Measurements from ENCODE around the gene RSRC1. TPM values are rescaled to one million over a fixed set of nuclear protein-coding genes. Genes with fewer than 3 reads are reported as not detected.

Gene RSRC1
- polyA plus RNA-seq, 4 donors = 27.9 to 33.5 (median 32.1) TPM

GRCh38 chr3:158563076-158563475 lies 453.2 kb downstream of the RSRC1 start:
- DNase-seq (ENCODE audit: low read depth in 4 of 4, low spot score in 3 of 4) = no peak

DNA sequence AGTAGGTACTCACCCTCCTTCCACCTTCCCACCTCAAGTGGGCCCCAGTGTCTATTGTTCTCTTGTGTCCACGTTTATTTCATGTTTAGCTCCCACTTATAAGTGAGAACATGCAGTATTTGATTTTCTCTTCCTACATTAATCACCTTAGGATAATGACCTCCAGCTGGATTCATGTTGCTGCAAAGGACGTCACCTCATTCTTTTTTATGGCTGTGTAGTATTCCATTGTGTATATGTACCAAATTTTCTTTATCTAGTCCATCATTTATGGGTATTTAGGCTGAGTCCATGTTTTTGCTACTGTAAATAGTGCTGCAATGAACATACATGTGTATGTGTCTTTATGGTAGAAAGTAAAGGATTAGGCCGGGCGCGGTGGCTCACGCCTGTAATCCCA lies 455.2 kb downstream of the RSRC1 start:
- no peak for DNase-seq (ENCODE audit: low read depth in 4 of 4, low spot score in 3 of 4)

GRCh38 chr3:158568784-158569183 lies 458.9 kb downstream of the RSRC1 start:
- no peak for DNase-seq (ENCODE audit: low read depth in 4 of 4, low spot score in 3 of 4)

DNA sequence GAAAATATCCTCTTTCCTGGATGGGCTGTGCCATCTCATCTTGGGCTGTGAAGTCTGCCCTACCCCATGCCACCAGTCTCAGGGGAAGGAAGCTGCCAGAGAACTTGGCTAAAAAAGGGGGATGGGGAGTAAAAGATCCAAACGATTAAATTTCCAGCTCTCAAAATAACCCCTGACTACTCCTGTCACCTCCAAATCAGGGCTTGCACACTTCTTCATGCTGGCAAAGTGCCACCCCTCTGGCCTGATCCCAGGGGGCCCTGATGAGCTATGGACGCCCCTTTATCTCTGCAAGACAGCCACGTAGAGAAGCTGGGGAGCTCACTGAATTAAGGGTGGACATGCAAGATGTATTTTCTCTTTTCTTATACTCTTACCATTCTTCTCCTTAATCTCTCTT lies 459.9 kb downstream of the RSRC1 start:
- DNase-seq (ENCODE audit: low read depth in 4 of 4, low spot score in 3 of 4) = no peak

- peak; percentile 91 to 96 (median 94) for DNase-seq (ENCODE audit: low read depth in 4 of 4, low spot score in 3 of 4)
These were observed 461.3 kb downstream of the RSRC1 start, which contains the start of gene MLF1 for GRCh38 chr3:158570999-158571702. Gene MLF1, plus strand, starts transcription at chr3:158571194. Its CDS starts 107 bp downstream, at chr3:158571301.

- no peak for DNase-seq (ENCODE audit: low read depth in 4 of 4, low spot score in 3 of 4)
These were observed 462.3 kb downstream of the RSRC1 start for GRCh38 chr3:158571969-158572765.

- DNase-seq (ENCODE audit: low read depth in 4 of 4, low spot score in 3 of 4) = no peak
These were observed 462.8 kb downstream of the RSRC1 start for GRCh38 chr3:158572766-158573060.

GRCh38 chr3:158573714-158574113 lies 463.8 kb downstream of the RSRC1 start:
- no peak for DNase-seq (ENCODE audit: low read depth in 4 of 4, low spot score in 3 of 4)

DNA sequence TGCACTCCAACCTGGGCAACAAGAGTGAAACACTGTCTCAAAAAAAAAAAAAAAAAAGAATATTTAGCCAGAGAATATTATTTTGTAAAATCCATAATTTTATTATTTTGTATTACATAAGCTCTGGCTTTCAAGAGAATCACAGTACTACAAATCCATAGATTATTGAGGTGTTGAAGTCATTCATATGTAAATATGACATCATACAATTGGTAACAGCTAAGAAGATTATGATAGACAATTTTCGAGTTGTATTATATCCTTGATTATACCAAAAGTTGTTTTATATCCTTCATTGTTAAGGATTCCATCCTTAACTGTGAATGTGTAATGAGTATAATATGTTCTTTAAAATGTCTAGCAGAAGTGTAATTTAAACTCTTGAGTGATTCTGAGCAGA lies 464.8 kb downstream of the RSRC1 start:
- DNase-seq (ENCODE audit: low read depth in 4 of 4, low spot score in 3 of 4) = no peak

- DNase-seq (ENCODE audit: low read depth in 4 of 4, low spot score in 3 of 4) = no peak
These were observed 480.3 kb downstream of the RSRC1 start for GRCh38 chr3:158590223-158590622.

Other genes with a start within 250 kb of the RSRC1 start
- gene SHOX2, start 3.7 kb upstream of the RSRC1 start, polyA plus RNA-seq (ENCODE audit: insufficient read length in 4 of 4) = under 1 TPM in 1 of 4 donors, not detected in 3; 0.26 TPM

All from right renal pelvis (tissue), 4 donors.